ENCODE measurements around the gene FST. TPM values are rescaled to one million over a fixed set of nuclear protein-coding genes. Genes with fewer than 3 reads are reported as not detected.

The FST gene
- polyA plus RNA-seq, 1 donor from 2014 or later: 1.3 TPM

DNA sequence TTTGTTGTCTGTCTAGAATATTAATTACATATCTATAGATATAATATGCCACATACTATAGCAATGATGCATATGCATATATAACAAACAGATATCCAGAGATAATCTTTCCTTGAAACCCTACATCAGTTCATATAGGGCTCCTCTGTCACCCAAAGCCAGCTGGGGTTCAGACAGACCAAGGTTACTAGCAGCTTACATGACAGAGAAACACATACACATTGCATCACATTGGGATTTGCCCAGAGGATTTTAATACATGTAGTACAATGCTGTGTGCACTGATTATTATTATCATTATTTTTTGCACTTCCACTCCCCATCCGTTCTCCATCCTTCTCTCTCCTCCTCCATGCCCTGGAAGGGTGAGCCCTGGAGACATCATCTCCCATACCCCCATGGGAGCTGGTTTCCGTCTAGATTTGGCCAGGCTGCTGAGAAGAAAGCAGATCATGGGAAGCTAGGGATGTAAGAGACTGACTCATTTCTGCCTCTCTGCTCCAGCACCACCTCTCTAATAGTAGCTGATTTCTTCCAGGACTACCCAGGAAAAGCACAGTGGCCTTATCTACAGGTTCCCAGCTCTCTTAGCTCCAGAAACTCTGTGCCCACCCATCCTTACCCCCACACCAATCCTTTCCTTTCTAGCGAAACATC, 23.3 kb downstream of the FST start:
- H2AFZ ChIP-seq (ENCODE audit: low read depth, low read length): no peak overlapping the region
- H4K20me1 ChIP-seq (ENCODE audit: insufficient read depth): no peaks in the 10 kb centered on the region
- no peak overlapping the region for H3K4me3 ChIP-seq (ENCODE audit: low read length)
- H3K36me3 ChIP-seq (ENCODE audit: insufficient read depth, low read length): no peaks in the 10 kb centered on the region
- H3K9ac ChIP-seq (ENCODE audit: low read length): no peak overlapping the region
- H3K27me3 ChIP-seq (ENCODE audit: insufficient read depth, low read depth, low read length): no peaks in the 10 kb centered on the region
- H3K9me3 ChIP-seq (ENCODE audit: low read length): peaks cover 5% of the 10 kb centered on the region
- no peaks in the 10 kb centered on the region for H3F3A ChIP-seq (ENCODE audit: insufficient read depth, low read length, poor library complexity, severe bottlenecking)
- TF ChIP-seq EZH2 (IDR thresholded peaks at IDR 0.05; ENCODE audit: borderline replicate concordance, insufficient read depth, low read length, poor library complexity, severe bottlenecking) (no peak), MXI1 (conservative IDR thresholded peaks at IDR 0.05; ENCODE audit: poor library complexity, severe bottlenecking) (no peak), RAD21 (conservative IDR thresholded peaks at IDR 0.05) (no peak), POLR2AphosphoS5 (IDR thresholded peaks at IDR 0.05) (no peak), EP300 (conservative IDR thresholded peaks at IDR 0.05; ENCODE audit: poor library complexity, severe bottlenecking) (no peak), TAF1 (IDR thresholded peaks at IDR 0.05; ENCODE audit: low read depth) (no peak), SMC3 (conservative IDR thresholded peaks at IDR 0.05; ENCODE audit: poor library complexity) (no peak)
- TF ChIP-seq, protein P1, sequence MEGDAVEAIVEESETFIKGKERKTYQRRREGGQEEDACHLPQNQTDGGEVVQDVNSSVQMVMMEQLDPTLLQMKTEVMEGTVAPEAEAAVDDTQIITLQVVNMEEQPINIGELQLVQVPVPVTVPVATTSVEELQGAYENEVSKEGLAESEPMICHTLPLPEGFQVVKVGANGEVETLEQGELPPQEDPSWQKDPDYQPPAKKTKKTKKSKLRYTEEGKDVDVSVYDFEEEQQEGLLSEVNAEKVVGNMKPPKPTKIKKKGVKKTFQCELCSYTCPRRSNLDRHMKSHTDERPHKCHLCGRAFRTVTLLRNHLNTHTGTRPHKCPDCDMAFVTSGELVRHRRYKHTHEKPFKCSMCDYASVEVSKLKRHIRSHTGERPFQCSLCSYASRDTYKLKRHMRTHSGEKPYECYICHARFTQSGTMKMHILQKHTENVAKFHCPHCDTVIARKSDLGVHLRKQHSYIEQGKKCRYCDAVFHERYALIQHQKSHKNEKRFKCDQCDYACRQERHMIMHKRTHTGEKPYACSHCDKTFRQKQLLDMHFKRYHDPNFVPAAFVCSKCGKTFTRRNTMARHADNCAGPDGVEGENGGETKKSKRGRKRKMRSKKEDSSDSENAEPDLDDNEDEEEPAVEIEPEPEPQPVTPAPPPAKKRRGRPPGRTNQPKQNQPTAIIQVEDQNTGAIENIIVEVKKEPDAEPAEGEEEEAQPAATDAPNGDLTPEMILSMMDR (IDR thresholded peaks at IDR 0.05; ENCODE audit: poor library complexity, severe bottlenecking): no peak
- TF ChIP-seq, protein P2, sequence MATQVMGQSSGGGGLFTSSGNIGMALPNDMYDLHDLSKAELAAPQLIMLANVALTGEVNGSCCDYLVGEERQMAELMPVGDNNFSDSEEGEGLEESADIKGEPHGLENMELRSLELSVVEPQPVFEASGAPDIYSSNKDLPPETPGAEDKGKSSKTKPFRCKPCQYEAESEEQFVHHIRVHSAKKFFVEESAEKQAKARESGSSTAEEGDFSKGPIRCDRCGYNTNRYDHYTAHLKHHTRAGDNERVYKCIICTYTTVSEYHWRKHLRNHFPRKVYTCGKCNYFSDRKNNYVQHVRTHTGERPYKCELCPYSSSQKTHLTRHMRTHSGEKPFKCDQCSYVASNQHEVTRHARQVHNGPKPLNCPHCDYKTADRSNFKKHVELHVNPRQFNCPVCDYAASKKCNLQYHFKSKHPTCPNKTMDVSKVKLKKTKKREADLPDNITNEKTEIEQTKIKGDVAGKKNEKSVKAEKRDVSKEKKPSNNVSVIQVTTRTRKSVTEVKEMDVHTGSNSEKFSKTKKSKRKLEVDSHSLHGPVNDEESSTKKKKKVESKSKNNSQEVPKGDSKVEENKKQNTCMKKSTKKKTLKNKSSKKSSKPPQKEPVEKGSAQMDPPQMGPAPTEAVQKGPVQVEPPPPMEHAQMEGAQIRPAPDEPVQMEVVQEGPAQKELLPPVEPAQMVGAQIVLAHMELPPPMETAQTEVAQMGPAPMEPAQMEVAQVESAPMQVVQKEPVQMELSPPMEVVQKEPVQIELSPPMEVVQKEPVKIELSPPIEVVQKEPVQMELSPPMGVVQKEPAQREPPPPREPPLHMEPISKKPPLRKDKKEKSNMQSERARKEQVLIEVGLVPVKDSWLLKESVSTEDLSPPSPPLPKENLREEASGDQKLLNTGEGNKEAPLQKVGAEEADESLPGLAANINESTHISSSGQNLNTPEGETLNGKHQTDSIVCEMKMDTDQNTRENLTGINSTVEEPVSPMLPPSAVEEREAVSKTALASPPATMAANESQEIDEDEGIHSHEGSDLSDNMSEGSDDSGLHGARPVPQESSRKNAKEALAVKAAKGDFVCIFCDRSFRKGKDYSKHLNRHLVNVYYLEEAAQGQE (IDR thresholded peaks at IDR 0.05; ENCODE audit: borderline replicate concordance): no peak
- H3K27ac ChIP-seq (ENCODE audit: low read length): no peak overlapping the region
- no peak overlapping the region for H3K4me2 ChIP-seq (ENCODE audit: low read length)
- no peaks in the 10 kb centered on the region for H3K79me2 ChIP-seq (replicated peaks; ENCODE audit: insufficient read depth, low read length)
- H3K9me2 ChIP-seq (ENCODE audit: insufficient read depth, low read length): no peaks in the 10 kb centered on the region

DNA sequence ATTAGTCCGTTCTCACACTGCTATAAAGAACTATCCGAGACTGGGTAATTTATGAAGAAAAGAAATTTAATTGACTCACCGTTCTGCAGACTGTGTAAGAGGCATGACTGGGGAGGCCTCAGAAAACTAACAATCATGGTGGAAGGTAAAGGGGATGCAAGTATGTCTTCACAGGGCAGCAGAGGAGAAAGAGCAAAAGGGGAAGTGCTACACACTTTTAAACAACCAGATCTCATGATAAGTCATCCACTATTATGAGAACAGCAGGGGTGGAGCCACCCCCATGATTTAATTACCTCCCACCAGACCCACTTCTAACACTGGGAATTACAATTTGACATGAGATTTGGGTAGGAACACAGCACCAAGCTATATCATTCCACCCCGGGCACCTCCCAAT, 26.6 kb downstream of the FST start:
- H3K27me3 ChIP-seq (ENCODE audit: insufficient read depth, low read depth, low read length): no peaks in the 10 kb centered on the region
- H3K27ac ChIP-seq (ENCODE audit: low read length): no peak overlapping the region
- no peaks in the 10 kb centered on the region for H3K79me2 ChIP-seq (replicated peaks; ENCODE audit: insufficient read depth, low read length)
- no peaks in the 10 kb centered on the region for H3K36me3 ChIP-seq (ENCODE audit: insufficient read depth, low read length)
- no peaks in the 10 kb centered on the region for H3K9me2 ChIP-seq (ENCODE audit: insufficient read depth, low read length)
- no peak overlapping the region for H3K4me3 ChIP-seq (ENCODE audit: low read length)
- no peak overlapping the region for H2AFZ ChIP-seq (ENCODE audit: low read depth, low read length)
- no peak overlapping the region for H3K4me2 ChIP-seq (ENCODE audit: low read length)
- H3K9ac ChIP-seq (ENCODE audit: low read length): no peak overlapping the region
- H4K20me1 ChIP-seq (ENCODE audit: insufficient read depth): no peaks in the 10 kb centered on the region
- TF ChIP-seq, protein P2 (IDR thresholded peaks at IDR 0.05; ENCODE audit: borderline replicate concordance): no peak
- TF ChIP-seq RAD21 (conservative IDR thresholded peaks at IDR 0.05) (no peak), MXI1 (conservative IDR thresholded peaks at IDR 0.05; ENCODE audit: poor library complexity, severe bottlenecking) (no peak), POLR2AphosphoS5 (IDR thresholded peaks at IDR 0.05) (no peak), EP300 (conservative IDR thresholded peaks at IDR 0.05; ENCODE audit: poor library complexity, severe bottlenecking) (no peak), EZH2 (IDR thresholded peaks at IDR 0.05; ENCODE audit: borderline replicate concordance, insufficient read depth, low read length, poor library complexity, severe bottlenecking) (no peak), TAF1 (IDR thresholded peaks at IDR 0.05; ENCODE audit: low read depth) (no peak), SMC3 (conservative IDR thresholded peaks at IDR 0.05; ENCODE audit: poor library complexity) (no peak)
- TF ChIP-seq, protein P1 (IDR thresholded peaks at IDR 0.05; ENCODE audit: poor library complexity, severe bottlenecking): no peak
- H3F3A ChIP-seq (ENCODE audit: insufficient read depth, low read length, poor library complexity, severe bottlenecking): no peaks in the 10 kb centered on the region
- peaks cover 5% of the 10 kb centered on the region for H3K9me3 ChIP-seq (ENCODE audit: low read length)

All from neural cell (in vitro differentiated cells).